ENCODE measurements around the gene LSM14A. TPM values are rescaled to one million over a fixed set of nuclear protein-coding genes. Genes with fewer than 3 reads are reported as not detected.
"Not testable (repeated sequence)": the region's sequence is repeated elsewhere in the genome, so short reads cannot be mapped to it uniquely, and the experiment has no call there.

The LSM14A gene
- total RNA-seq, 1 experiment from 2014 or later: 52.5 TPM

- not testable (repeated sequence) for DNase-seq (ENCODE audit: low read depth)
Measured at GRCh38 chr19:34158966-34159365, 13.3 kb upstream of the LSM14A start.

GRCh38 chr19:34159541-34159940, 12.8 kb upstream of the LSM14A start:
- not testable (repeated sequence) for DNase-seq (ENCODE audit: low read depth)

DNA sequence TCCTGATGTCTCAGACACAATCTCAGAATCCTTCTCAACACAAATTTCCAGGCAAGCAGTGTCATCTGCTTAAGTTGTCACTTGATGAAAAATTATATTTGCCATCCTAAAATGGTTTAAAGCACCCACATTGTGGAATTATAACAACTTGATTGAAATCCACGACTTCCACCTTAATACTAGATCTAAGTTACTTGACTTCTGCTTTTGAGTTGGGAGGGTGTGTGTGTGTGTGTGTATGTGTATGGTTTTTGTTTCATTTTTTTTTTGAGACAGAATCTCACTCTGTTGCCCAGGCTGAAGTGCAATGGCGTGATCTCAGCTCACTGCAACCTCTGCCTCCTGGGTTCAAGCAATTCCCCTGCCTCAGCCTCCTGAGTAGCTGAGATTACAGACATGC, 10.4 kb upstream of the LSM14A start:
- not testable (repeated sequence) for DNase-seq (ENCODE audit: low read depth)

- DNase-seq (ENCODE audit: low read depth): no peak
Measured at GRCh38 chr19:34165295-34165738, 7.0 kb upstream of the LSM14A start.

GRCh38 chr19:34169475-34170199, 2.7 kb upstream of the LSM14A start:
- DNase-seq (ENCODE audit: low read depth): not testable (repeated sequence)

DNA sequence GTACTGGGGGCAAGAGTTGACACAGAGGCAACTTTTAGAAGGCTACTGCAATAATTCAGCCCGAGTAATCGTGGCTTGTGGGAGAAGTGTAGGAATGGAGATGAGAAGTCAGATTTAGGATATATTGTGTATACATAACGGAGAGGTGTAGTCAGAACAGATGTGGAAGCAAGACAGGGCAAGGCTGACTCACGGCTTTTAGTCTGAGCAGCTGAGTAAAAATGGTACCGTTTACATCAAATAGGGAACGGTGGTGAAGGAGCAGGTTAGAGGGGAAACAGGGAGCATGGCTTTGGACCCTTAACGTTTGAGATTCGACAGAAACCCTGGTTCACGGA, 796 bp upstream of the LSM14A start:
- peak; percentile 61 for DNase-seq (ENCODE audit: low read depth)

GRCh38 chr19:34172661-34173192, 423 bp downstream of the LSM14A start:
- peak; percentile 22 for DNase-seq (ENCODE audit: low read depth)

- DNase-seq (ENCODE audit: low read depth): peak; percentile 43
Measured at GRCh38 chr19:34173193-34173956, 1.1 kb downstream of the LSM14A start.

- DNase-seq (ENCODE audit: low read depth): not testable (repeated sequence)
Measured at GRCh38 chr19:34175173-34175572, 2.9 kb downstream of the LSM14A start.

GRCh38 chr19:34176581-34176980, 4.3 kb downstream of the LSM14A start:
- DNase-seq (ENCODE audit: low read depth): no peak

DNA sequence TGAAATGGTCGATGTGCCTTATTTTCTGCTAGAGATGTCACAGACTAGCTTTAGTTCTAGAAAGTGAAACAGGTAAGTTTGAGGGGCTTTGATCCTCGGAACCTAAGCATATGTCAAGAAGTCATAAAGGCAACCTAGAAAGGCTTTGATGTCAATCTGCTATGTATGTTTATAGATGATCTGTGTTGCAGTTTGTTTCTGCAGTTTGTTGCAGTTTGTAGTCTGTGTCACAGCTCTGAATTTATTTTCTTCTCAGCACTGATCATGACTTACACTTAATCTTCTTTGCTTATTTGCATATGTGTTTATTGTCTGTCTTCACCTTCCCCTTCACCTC, 5.9 kb downstream of the LSM14A start:
- no peak for DNase-seq (ENCODE audit: low read depth)

- DNase-seq (ENCODE audit: low read depth): no peak
Measured at GRCh38 chr19:34179066-34179465, 6.8 kb downstream of the LSM14A start.

- no peak for DNase-seq (ENCODE audit: low read depth)
Measured at GRCh38 chr19:34180273-34180672, 8.0 kb downstream of the LSM14A start.

DNA sequence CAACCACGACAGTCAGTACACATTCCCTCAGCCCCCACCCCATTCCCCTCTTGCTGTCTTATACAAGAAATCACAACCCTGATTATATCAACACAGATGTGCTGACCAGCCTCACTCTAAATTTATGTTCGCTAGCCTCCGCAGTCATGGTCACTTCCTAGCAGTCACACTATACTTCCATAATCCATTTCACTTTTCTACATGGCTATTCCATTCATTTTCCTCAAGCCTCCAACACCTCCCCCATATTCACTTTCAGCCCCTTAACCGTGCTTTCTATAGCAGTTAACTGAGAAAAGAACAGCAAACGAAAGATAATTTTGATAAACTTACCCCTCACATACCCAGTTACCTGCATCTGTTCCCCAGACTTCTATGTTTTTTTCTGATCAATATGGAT, 8.4 kb downstream of the LSM14A start:
- DNase-seq (ENCODE audit: low read depth): no peak

DNA sequence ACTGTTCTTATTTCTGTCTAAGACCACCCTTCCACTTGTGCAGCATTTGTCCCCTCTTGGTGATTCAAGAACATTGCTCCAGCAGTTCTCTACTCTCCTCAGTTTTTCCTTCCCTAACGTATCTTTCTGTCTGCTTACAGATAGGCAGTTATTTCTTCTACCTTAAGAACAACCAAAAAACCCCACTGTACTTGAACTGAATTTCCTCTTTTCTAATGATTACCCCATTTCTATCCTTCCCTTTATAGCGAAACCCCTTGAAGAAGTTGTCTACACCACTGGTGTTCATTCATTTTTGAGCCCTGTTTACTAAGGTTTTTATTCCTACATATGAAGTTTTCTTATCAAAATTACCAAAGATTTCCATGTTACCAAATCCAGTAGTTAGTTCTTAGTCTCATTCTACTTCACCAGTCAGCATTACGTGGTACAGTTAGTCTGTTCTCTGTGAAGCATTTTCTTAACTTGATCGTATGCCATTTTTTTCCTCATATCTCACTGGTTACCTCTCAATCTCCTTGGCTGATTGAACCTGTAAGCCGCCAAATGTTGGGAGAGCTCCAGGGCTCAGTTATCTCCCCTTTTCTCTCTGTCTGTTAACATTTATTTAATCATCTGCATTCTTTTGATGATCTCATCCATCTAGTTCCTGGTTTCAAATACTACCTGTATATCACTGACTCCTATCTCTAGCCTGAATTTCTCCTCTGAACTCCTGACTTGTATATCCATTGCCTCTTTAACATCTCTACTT, 9.0 kb downstream of the LSM14A start:
- no peak for DNase-seq (ENCODE audit: low read depth)

- no peak for DNase-seq (ENCODE audit: low read depth)
Measured at GRCh38 chr19:34182125-34182524, 9.8 kb downstream of the LSM14A start.

DNA sequence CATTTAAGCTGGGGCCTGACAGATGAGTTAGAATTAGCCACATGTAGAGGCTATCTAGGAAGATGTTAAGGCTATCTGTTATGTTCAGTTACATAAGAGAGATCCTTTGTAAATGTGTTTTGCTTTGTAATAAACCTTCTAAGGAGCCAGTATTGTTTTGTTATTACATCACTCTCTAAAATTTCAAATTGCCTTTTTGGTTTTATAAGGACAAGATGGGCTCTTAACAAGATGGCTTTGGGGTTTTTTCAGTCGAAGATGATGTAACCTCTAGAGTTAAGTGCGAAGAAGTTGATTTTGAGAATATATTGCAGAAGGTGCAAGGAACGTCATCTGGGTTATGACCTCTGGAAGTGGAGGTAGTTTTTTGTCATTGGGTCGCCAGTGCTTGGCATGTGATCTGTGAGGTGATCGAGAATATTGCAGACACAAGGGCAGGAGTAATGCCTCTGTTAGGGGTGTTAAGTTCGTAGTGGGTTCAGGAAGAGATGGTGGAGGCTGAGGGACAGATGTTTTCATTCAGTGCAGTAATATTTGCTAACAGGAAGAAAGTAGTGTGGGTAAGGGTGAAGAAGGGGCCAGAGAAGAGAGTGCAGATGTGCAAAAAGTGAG, 12.7 kb downstream of the LSM14A start:
- no peak for DNase-seq (ENCODE audit: low read depth)

- DNase-seq (ENCODE audit: low read depth): no peak
Measured at GRCh38 chr19:34186205-34186604, 13.9 kb downstream of the LSM14A start.

DNA sequence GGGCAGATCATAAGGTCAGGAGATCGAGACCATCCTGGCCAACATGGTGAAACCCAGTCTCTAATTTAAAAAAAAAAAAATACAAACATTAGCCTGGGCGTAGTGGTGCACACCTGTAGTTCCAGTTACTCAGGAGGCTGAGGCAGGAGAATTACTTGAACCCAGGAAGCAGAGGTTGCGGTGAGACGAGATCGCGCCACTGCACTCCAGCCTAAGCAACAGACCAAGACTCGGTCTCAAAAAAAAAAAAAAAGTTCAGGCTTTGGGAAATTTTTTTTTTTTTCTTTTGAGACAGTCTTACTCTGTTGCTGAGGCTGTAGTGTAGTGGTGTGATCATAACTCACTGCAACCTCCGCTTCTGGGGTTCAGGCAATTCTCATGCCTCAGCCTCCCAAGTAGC, 14.7 kb downstream of the LSM14A start:
- DNase-seq (ENCODE audit: low read depth): no peak

DNA sequence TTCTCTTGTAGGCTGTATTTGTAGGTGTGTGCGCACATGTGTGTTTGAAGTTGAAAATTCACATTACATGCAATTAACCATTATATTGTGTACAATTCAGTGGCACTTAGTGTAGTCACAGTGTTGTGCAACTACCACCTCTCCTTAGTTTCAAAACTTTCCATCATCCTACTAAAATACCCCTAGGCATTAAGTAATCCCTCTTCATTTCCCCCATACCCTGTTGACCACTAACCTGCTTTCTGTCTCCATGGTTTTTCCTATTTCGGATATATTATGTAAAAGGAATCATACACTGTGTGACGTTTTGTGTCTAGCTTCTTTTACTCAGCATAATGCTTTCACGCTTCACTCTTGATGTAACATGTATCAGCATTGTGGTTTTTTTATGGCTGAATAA, 16.1 kb downstream of the LSM14A start:
- no peak for DNase-seq (ENCODE audit: low read depth)

- no peak for DNase-seq (ENCODE audit: low read depth)
Measured at GRCh38 chr19:34189199-34189916, 17.1 kb downstream of the LSM14A start.

All from LHCN-M2 (cell line).